Femur (tissue), 1 donor: ENCODE measurements around the gene RNF212B.
"Not testable (repeated sequence)": the region's sequence is repeated elsewhere in the genome, so short reads cannot be mapped to it uniquely, and the experiment has no call there.

Source experiments
- DNase-seq: peaks from one replicate; pipeline ENCODE4 v3.0.0-alpha.2; 2017

The RNF212B gene

GRCh38 chr14:23243066-23243465 lies 5.3 kb downstream of the RNF212B start:
- no peak for DNase-seq

- DNase-seq = no peak
Measured at GRCh38 chr14:23245282-23245681, 7.5 kb downstream of the RNF212B start.

- DNase-seq = no peak
Measured at GRCh38 chr14:23248601-23249000, 10.9 kb downstream of the RNF212B start.

- no peak for DNase-seq
Measured at GRCh38 chr14:23249824-23250223, 12.1 kb downstream of the RNF212B start.

GRCh38 chr14:23252006-23252405 lies 14.3 kb downstream of the RNF212B start:
- no peak for DNase-seq

GRCh38 chr14:23252420-23253333 lies 14.9 kb downstream of the RNF212B start:
- DNase-seq = no peak

- DNase-seq = no peak
Measured at GRCh38 chr14:23258256-23258655, 20.5 kb downstream of the RNF212B start.

- DNase-seq = no peak
Measured at GRCh38 chr14:23259426-23259825, 21.7 kb downstream of the RNF212B start.

GRCh38 chr14:23260849-23261248 lies 23.1 kb downstream of the RNF212B start:
- DNase-seq = not testable (repeated sequence)

- DNase-seq = no peak
Measured at GRCh38 chr14:23269193-23269592, 31.5 kb downstream of the RNF212B start.

- DNase-seq = no peak
Measured at GRCh38 chr14:23275412-23275811, 37.7 kb downstream of the RNF212B start.

- no peak for DNase-seq
Measured at GRCh38 chr14:23277189-23277588, 39.5 kb downstream of the RNF212B start.

GRCh38 chr14:23277928-23278327 lies 40.2 kb downstream of the RNF212B start:
- DNase-seq = not testable (repeated sequence)

GRCh38 chr14:23281247-23281646 lies 43.5 kb downstream of the RNF212B start:
- DNase-seq = no peak

- no peak for DNase-seq
Measured at GRCh38 chr14:23284654-23285529, 47.2 kb downstream of the RNF212B start.

GRCh38 chr14:23285530-23286019 lies 47.8 kb downstream of the RNF212B start:
- DNase-seq = no peak

GRCh38 chr14:23286020-23286901 lies 48.5 kb downstream of the RNF212B start, which contains the start of gene HOMEZ:
HOMEZ (minus strand) TSS chr14:23286132; CDS start chr14:23285952, 180 bp downstream.
- DNase-seq = peak; percentile 99

- DNase-seq = no peak
Measured at GRCh38 chr14:23286902-23287479, 49.3 kb downstream of the RNF212B start.

GRCh38 chr14:23294734-23295561 lies 57.2 kb downstream of the RNF212B start:
- DNase-seq = peak; percentile 53

GRCh38 chr14:23296012-23296777 lies 58.5 kb downstream of the RNF212B start:
- no peak for DNase-seq
